Activated CD4-positive, alpha-beta T cell treated with anti-CD3 and anti-CD28 coated beads, Interleukin-10, Interleukin-2, amounts not matched to agents 100 ng/mL and 50 ng/mL, durations not matched to agents 16 hours and 8 hours (primary cell): ENCODE measurements around the gene SYTL1.
A peak's percentile ranks its signal among the peaks of the same experiment; 100 is the strongest.

Source experiments
- DNase-seq: peaks from one replicate; pipeline ENCODE4 v3.0.0-alpha.2; 2020

The SYTL1 gene

GRCh38 chr1:27341525-27342252, at the start of gene SYTL1:
Gene SYTL1, plus strand, starts transcription at chr1:27342022. Its CDS starts 3,313 bp downstream, at chr1:27345335.
- DNase-seq, result peak; percentile 79

- no peak for DNase-seq
These were observed 49.7 kb upstream of the SYTL1 start for GRCh38 chr1:27292106-27292505.

GRCh38 chr1:27293915-27294314, 47.9 kb upstream of the SYTL1 start:
- DNase-seq, result no peak

GRCh38 chr1:27296773-27297291, 45.0 kb upstream of the SYTL1 start:
- peak; percentile 63 for DNase-seq

- no peak for DNase-seq
These were observed 43.9 kb upstream of the SYTL1 start for GRCh38 chr1:27297903-27298302.

GRCh38 chr1:27298632-27299384, 43.0 kb upstream of the SYTL1 start:
- DNase-seq, result no peak

- no peak for DNase-seq
These were observed 42.2 kb upstream of the SYTL1 start for GRCh38 chr1:27299385-27300271.

- peak; percentile 77 for DNase-seq
These were observed 41.3 kb upstream of the SYTL1 start for GRCh38 chr1:27300341-27301051.

GRCh38 chr1:27301052-27301422, 40.8 kb upstream of the SYTL1 start:
- DNase-seq, result no peak

- DNase-seq, result no peak
These were observed 40.1 kb upstream of the SYTL1 start for GRCh38 chr1:27301582-27302199.

GRCh38 chr1:27302612-27303011, 39.2 kb upstream of the SYTL1 start:
- no peak for DNase-seq

GRCh38 chr1:27303509-27303908, 38.3 kb upstream of the SYTL1 start:
- no peak for DNase-seq

GRCh38 chr1:27306071-27306470, 35.8 kb upstream of the SYTL1 start:
- DNase-seq, result no peak

GRCh38 chr1:27306892-27307761, 34.7 kb upstream of the SYTL1 start:
- no peak for DNase-seq

GRCh38 chr1:27307874-27308598, 33.8 kb upstream of the SYTL1 start:
- no peak for DNase-seq

GRCh38 chr1:27314169-27314568, 27.7 kb upstream of the SYTL1 start:
- DNase-seq, result no peak

GRCh38 chr1:27314737-27315136, 27.1 kb upstream of the SYTL1 start:
- DNase-seq, result no peak

- no peak for DNase-seq
These were observed 25.0 kb upstream of the SYTL1 start for GRCh38 chr1:27316860-27317259.

GRCh38 chr1:27318136-27318535, 23.7 kb upstream of the SYTL1 start:
- no peak for DNase-seq

- DNase-seq, result no peak
These were observed 23.2 kb upstream of the SYTL1 start for GRCh38 chr1:27318596-27318995.
